ENCODE results near the gene CD93.
A peak's percentile ranks its signal among the peaks of the same experiment; 100 is the strongest.

Gene CD93

GRCh38 chr20:23048283-23049200 lies 37.6 kb downstream of the CD93 start:
- TF ChIP-seq POLR2A (IDR thresholded peaks at IDR 0.05; ENCODE audit: low read depth, low read length) (no peak), SPI1 (IDR thresholded peaks at IDR 0.05; ENCODE audit: low read depth, low read length) (no peak), POU2F2 (IDR thresholded peaks at IDR 0.05; ENCODE audit: low read depth, low read length) (no peak), POLR2AphosphoS5 (IDR thresholded peaks at IDR 0.05; ENCODE audit: low read depth, low read length) (no peak), PAX5 (IDR thresholded peaks at IDR 0.05; ENCODE audit: insufficient read depth, low read length, severe bottlenecking) (no peak), TAF1 (IDR thresholded peaks at IDR 0.05; ENCODE audit: low read depth, low read length) (no peak)
- FAIRE-seq (no peak), DNase-seq (ENCODE audit: insufficient read length, low spot score) (peak; percentile 36)

GRCh38 chr20:23047738-23048214 lies 38.3 kb downstream of the CD93 start:
- FAIRE-seq, result no peak
- DNase-seq (ENCODE audit: insufficient read length, low spot score), result no peak
- no peak for TF ChIP-seq POU2F2 (IDR thresholded peaks at IDR 0.05; ENCODE audit: low read depth, low read length)
- TF ChIP-seq PAX5 (IDR thresholded peaks at IDR 0.05; ENCODE audit: insufficient read depth, low read length, severe bottlenecking), result no peak
- TF ChIP-seq TAF1 (IDR thresholded peaks at IDR 0.05; ENCODE audit: low read depth, low read length), result no peak
- no peak for TF ChIP-seq POLR2AphosphoS5 (IDR thresholded peaks at IDR 0.05; ENCODE audit: low read depth, low read length)
- no peak for TF ChIP-seq POLR2A (IDR thresholded peaks at IDR 0.05; ENCODE audit: low read depth, low read length)
- no peak for TF ChIP-seq SPI1 (IDR thresholded peaks at IDR 0.05; ENCODE audit: low read depth, low read length)

GRCh38 chr20:23047001-23047737 lies 39.0 kb downstream of the CD93 start:
- TF ChIP-seq POLR2A (IDR thresholded peaks at IDR 0.05; ENCODE audit: low read depth, low read length) (no peak), TAF1 (IDR thresholded peaks at IDR 0.05; ENCODE audit: low read depth, low read length) (no peak), PAX5 (IDR thresholded peaks at IDR 0.05; ENCODE audit: insufficient read depth, low read length, severe bottlenecking) (no peak), SPI1 (IDR thresholded peaks at IDR 0.05; ENCODE audit: low read depth, low read length) (no peak), POU2F2 (IDR thresholded peaks at IDR 0.05; ENCODE audit: low read depth, low read length) (no peak), POLR2AphosphoS5 (IDR thresholded peaks at IDR 0.05; ENCODE audit: low read depth, low read length) (no peak)
- FAIRE-seq (no peak), DNase-seq (ENCODE audit: insufficient read length, low spot score) (no peak)

GRCh38 chr20:23046431-23046830 lies 39.7 kb downstream of the CD93 start:
- DNase-seq (ENCODE audit: insufficient read length, low spot score) (no peak), FAIRE-seq (no peak)
- TF ChIP-seq POLR2A (IDR thresholded peaks at IDR 0.05; ENCODE audit: low read depth, low read length) (no peak), POLR2AphosphoS5 (IDR thresholded peaks at IDR 0.05; ENCODE audit: low read depth, low read length) (no peak), POU2F2 (IDR thresholded peaks at IDR 0.05; ENCODE audit: low read depth, low read length) (no peak), PAX5 (IDR thresholded peaks at IDR 0.05; ENCODE audit: insufficient read depth, low read length, severe bottlenecking) (no peak), TAF1 (IDR thresholded peaks at IDR 0.05; ENCODE audit: low read depth, low read length) (no peak), SPI1 (IDR thresholded peaks at IDR 0.05; ENCODE audit: low read depth, low read length) (no peak)

- FAIRE-seq, result no peak
- TF ChIP-seq PAX5 (IDR thresholded peaks at IDR 0.05; ENCODE audit: insufficient read depth, low read length, severe bottlenecking) (no peak), POLR2AphosphoS5 (IDR thresholded peaks at IDR 0.05; ENCODE audit: low read depth, low read length) (no peak), POLR2A (IDR thresholded peaks at IDR 0.05; ENCODE audit: low read depth, low read length) (no peak), TAF1 (IDR thresholded peaks at IDR 0.05; ENCODE audit: low read depth, low read length) (no peak), SPI1 (IDR thresholded peaks at IDR 0.05; ENCODE audit: low read depth, low read length) (no peak), POU2F2 (IDR thresholded peaks at IDR 0.05; ENCODE audit: low read depth, low read length) (no peak)
- no peak for DNase-seq (ENCODE audit: insufficient read length, low spot score)
These were observed 42.7 kb downstream of the CD93 start for GRCh38 chr20:23043376-23043775.

- FAIRE-seq, result no peak
- TF ChIP-seq POLR2AphosphoS5 (IDR thresholded peaks at IDR 0.05; ENCODE audit: low read depth, low read length), result no peak
- no peak for TF ChIP-seq POLR2A (IDR thresholded peaks at IDR 0.05; ENCODE audit: low read depth, low read length)
- no peak for TF ChIP-seq PAX5 (IDR thresholded peaks at IDR 0.05; ENCODE audit: insufficient read depth, low read length, severe bottlenecking)
- no peak for TF ChIP-seq POU2F2 (IDR thresholded peaks at IDR 0.05; ENCODE audit: low read depth, low read length)
- TF ChIP-seq SPI1 (IDR thresholded peaks at IDR 0.05; ENCODE audit: low read depth, low read length), result no peak
- TF ChIP-seq TAF1 (IDR thresholded peaks at IDR 0.05; ENCODE audit: low read depth, low read length), result no peak
- no peak for DNase-seq (ENCODE audit: insufficient read length, low spot score)
These were observed 43.9 kb downstream of the CD93 start for GRCh38 chr20:23042270-23042669.

GRCh38 chr20:23039885-23040508 lies 46.1 kb downstream of the CD93 start:
- FAIRE-seq, result no peak

GRCh38 chr20:23039136-23039875 lies 46.8 kb downstream of the CD93 start:
- no peak for FAIRE-seq
- no peak for DNase-seq (ENCODE audit: insufficient read length, low spot score)
- TF ChIP-seq POU2F2 (IDR thresholded peaks at IDR 0.05; ENCODE audit: low read depth, low read length) (no peak), PAX5 (IDR thresholded peaks at IDR 0.05; ENCODE audit: insufficient read depth, low read length, severe bottlenecking) (no peak), TAF1 (IDR thresholded peaks at IDR 0.05; ENCODE audit: low read depth, low read length) (no peak), POLR2AphosphoS5 (IDR thresholded peaks at IDR 0.05; ENCODE audit: low read depth, low read length) (no peak), POLR2A (IDR thresholded peaks at IDR 0.05; ENCODE audit: low read depth, low read length) (no peak)

More at GRCh38 chr20:23039885-23040508, 46.1 kb downstream of the CD93 start:
- DNase-seq (ENCODE audit: insufficient read length, low spot score), result no peak
- TF ChIP-seq PAX5 (IDR thresholded peaks at IDR 0.05; ENCODE audit: insufficient read depth, low read length, severe bottlenecking) (no peak), SPI1 (IDR thresholded peaks at IDR 0.05; ENCODE audit: low read depth, low read length) (no peak), TAF1 (IDR thresholded peaks at IDR 0.05; ENCODE audit: low read depth, low read length) (no peak), POLR2AphosphoS5 (IDR thresholded peaks at IDR 0.05; ENCODE audit: low read depth, low read length) (no peak), POU2F2 (IDR thresholded peaks at IDR 0.05; ENCODE audit: low read depth, low read length) (no peak)
